Neural crest cell (in vitro differentiated cells): ENCODE data around the gene NPAS3. TPM values are rescaled to one million over a fixed set of nuclear protein-coding genes. Genes with fewer than 3 reads are reported as not detected.

Source experiments
- DNase-seq: peaks from one replicate; pipeline ENCODE4 v3.0.0; 2021; ENCODE audit warnings: low read depth, mixed read lengths, low spot score
- H3K27ac Mint-ChIP-seq: one replicate; pipeline ENCODE4 v1.8.0; 2021; ENCODE audit warnings: mild to moderate bottlenecking, mixed read lengths; ENCODE audit not compliant: unreplicated experiment
- H3K27me3 Mint-ChIP-seq: 2 replicates; pipeline ENCODE4 v1.8.0; 2021; ENCODE audit warnings: low read depth, mild to moderate bottlenecking, mixed read lengths
- H3K36me3 Mint-ChIP-seq: 2 replicates; pipeline ENCODE4 v1.8.0; 2021; ENCODE audit warnings: low read depth, mild to moderate bottlenecking, mixed read lengths
- H3K4me1 Mint-ChIP-seq: 2 replicates; pipeline ENCODE4 v1.8.0; 2021; ENCODE audit warnings: mixed read lengths
- H3K4me3 Mint-ChIP-seq: one replicate; pipeline ENCODE4 v1.8.0; 2021; ENCODE audit warnings: mild to moderate bottlenecking, mixed read lengths
- H3K9me3 Mint-ChIP-seq: 2 replicates; pipeline ENCODE4 v1.8.0; 2021; ENCODE audit warnings: mixed read lengths
- total RNA-seq: library from RNA; stranded (reverse); gene quantifications from 2 replicates; pipeline ENCODE4 v1.2.1, GENCODE V29; 2021
- TF ChIP-seq, protein P1 (sequence below): fragments of 200-600 bp; sonication (generic); conservative IDR thresholded peaks from 2 replicates; pipeline ENCODE4 v1.5.0; 2021; ENCODE audit warnings: antibody characterized with exemption, mild to moderate bottlenecking

Gene NPAS3
- total RNA-seq, 1 donor from 2014 or later = 18.2 TPM

DNA sequence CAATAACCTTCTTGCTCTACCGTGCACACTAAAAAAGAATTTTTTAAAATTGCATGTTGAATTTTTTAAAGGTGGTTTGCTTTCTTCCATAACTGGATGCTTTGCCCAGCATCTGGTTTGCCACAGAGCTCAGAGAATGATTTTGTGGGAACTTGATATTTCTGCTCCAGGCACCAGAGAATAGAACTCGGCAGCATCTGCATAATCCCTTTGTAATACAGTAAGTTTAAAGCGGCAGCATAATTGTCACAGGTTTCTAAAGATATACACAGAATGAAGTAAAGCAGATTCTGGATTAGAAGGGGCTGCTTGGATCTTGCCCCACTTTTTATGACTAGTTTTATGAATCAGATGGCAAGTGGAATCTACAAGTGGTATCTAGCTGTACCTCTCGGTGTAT is 352.0 kb downstream of the NPAS3 start:
- no peak overlapping the region for H3K4me3 Mint-ChIP-seq
- DNase-seq = no peak
- H3K9me3 Mint-ChIP-seq = no peaks in the 10 kb centered on the region
- TF ChIP-seq, protein P1, sequence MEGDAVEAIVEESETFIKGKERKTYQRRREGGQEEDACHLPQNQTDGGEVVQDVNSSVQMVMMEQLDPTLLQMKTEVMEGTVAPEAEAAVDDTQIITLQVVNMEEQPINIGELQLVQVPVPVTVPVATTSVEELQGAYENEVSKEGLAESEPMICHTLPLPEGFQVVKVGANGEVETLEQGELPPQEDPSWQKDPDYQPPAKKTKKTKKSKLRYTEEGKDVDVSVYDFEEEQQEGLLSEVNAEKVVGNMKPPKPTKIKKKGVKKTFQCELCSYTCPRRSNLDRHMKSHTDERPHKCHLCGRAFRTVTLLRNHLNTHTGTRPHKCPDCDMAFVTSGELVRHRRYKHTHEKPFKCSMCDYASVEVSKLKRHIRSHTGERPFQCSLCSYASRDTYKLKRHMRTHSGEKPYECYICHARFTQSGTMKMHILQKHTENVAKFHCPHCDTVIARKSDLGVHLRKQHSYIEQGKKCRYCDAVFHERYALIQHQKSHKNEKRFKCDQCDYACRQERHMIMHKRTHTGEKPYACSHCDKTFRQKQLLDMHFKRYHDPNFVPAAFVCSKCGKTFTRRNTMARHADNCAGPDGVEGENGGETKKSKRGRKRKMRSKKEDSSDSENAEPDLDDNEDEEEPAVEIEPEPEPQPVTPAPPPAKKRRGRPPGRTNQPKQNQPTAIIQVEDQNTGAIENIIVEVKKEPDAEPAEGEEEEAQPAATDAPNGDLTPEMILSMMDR = no peak
- no peaks in the 10 kb centered on the region for H3K36me3 Mint-ChIP-seq
- peaks cover 22% of the 10 kb centered on the region for H3K4me1 Mint-ChIP-seq
- H3K27me3 Mint-ChIP-seq = no peaks in the 10 kb centered on the region
- H3K27ac Mint-ChIP-seq = no peak overlapping the region

DNA sequence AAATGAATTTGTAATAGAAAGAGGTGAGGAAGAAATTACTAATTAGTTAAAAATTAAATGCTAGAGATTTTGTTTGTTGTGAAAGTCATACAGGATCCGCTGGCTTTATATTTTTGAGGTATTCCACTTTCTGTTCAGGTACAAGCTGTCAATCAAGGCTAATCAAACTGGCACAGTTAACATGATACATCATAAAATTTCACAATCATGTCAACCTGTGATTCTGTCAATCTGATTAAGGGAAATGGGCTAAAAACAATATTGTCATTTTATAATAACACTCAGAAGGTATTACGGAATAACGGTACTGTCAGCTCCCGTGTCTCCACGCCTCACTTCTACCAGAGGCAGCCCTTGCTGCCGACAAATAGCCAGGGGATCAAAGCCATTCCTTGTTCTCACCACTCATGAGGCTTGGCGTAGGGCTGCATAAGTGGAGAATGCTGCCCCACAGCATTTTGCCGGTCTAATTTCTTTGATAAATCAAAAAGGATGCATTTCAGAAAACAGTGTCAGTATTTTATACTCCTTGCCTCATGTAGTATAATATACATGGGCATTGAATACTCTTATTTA is 352.9 kb downstream of the NPAS3 start:
- no peak overlapping the region for H3K4me3 Mint-ChIP-seq
- H3K27me3 Mint-ChIP-seq = no peaks in the 10 kb centered on the region
- peaks cover 12% of the 10 kb centered on the region for H3K4me1 Mint-ChIP-seq
- TF ChIP-seq, protein P1 = no peak
- no peak overlapping the region for H3K27ac Mint-ChIP-seq
- H3K9me3 Mint-ChIP-seq = no peaks in the 10 kb centered on the region
- no peak for DNase-seq
- no peaks in the 10 kb centered on the region for H3K36me3 Mint-ChIP-seq

DNA sequence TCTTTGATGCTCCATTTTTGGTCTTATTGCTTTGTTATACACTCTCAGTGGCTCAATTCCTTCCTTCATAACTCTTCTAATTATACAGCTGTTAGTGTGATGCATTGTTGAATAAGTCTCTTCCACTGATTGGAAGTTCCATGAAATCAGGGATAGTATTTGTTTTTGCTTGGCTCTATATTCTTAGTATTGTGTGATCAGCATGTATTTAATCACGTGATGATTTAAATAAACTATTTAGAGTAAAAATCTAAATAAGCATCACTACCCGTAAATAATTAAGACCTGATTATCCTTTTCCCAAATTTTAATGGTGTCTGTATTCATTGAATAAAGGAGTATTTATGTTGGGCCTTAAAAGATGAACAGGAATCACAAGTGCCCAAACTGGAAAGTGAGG is 355.7 kb downstream of the NPAS3 start:
- H3K4me3 Mint-ChIP-seq = no peak overlapping the region
- H3K27ac Mint-ChIP-seq = no peak overlapping the region
- H3K9me3 Mint-ChIP-seq = no peaks in the 10 kb centered on the region
- H3K36me3 Mint-ChIP-seq = no peaks in the 10 kb centered on the region
- peaks cover 15% of the 10 kb centered on the region for H3K4me1 Mint-ChIP-seq
- no peak for DNase-seq
- H3K27me3 Mint-ChIP-seq = no peaks in the 10 kb centered on the region
- TF ChIP-seq, protein P1 = no peak

DNA sequence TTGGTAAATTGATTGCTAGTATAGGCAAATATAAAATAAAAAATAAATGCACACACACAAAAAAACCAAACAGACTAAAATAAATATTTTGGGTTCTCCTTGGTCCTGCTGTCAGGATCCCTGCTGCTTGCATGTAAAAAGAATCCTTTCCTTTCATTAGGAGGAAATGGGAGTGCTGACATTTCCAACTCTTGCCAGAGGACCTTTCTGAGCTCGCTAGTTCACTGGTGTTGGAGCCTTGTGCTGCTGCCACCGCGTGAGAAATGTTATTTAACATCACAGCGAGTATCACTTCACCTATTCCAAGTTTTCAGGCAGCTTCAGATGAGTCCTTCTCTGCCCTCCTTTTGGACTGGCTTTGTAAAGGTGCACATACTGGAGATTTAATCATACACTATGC is 358.9 kb downstream of the NPAS3 start:
- H3K9me3 Mint-ChIP-seq = no peaks in the 10 kb centered on the region
- H3K27me3 Mint-ChIP-seq = no peaks in the 10 kb centered on the region
- no peak overlapping the region for H3K4me3 Mint-ChIP-seq
- no peaks in the 10 kb centered on the region for H3K36me3 Mint-ChIP-seq
- peaks cover 3% of the 10 kb centered on the region for H3K4me1 Mint-ChIP-seq
- TF ChIP-seq, protein P1 = no peak
- H3K27ac Mint-ChIP-seq = no peak overlapping the region
- DNase-seq = no peak

DNA sequence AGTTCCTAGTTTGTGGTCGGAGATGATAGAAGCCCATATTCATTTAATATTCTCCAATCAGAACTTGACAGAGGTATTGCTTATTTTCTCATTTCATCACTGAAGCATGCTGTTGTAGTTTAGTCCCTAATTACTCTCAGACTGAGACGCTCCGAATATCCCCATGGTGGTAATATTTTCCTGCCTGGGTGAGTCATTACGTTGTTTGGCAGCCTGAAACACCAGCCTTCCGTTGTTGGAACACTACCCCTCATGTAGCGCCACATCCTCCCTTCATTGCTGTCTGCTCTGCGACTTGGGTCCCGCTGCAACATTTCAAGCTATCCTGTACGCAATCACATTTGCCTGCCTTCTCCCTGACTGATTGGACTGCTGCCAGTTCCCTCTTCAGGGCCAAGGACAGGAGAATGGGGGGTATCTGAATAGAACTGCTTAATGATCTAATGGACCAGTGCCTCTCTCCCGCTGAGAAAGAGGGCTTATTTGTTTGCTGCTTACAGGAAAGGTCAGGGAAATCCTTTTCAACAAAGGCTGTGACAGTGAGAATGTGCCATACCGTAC is 369.1 kb downstream of the NPAS3 start:
- Mint-ChIP-seq H3K36me3 (no peaks in the 10 kb centered on the region), H3K27me3 (no peaks in the 10 kb centered on the region), H3K27ac (no peak overlapping the region), H3K9me3 (no peaks in the 10 kb centered on the region), H3K4me1 (peaks cover 27% of the 10 kb centered on the region), H3K4me3 (no peak overlapping the region)
- no peak for DNase-seq
- TF ChIP-seq, protein P1 = no peak
